ENCODE data around the gene GLO1. TPM values are rescaled to one million over a fixed set of nuclear protein-coding genes. Genes with fewer than 3 reads are reported as not detected.

Gene GLO1
- polyA plus RNA-seq, 1 experiment: 41.9 TPM

GRCh38 chr6:38723783-38724182 is 20.8 kb upstream of the GLO1 start:
- no peak for DNase-seq (ENCODE audit: low read depth)
- Histone ChIP-seq H3K27me3 (ENCODE audit: control insufficient read depth, insufficient read depth, low read length) (no peaks in the 10 kb centered on the region; the same call in 1 of the 2 replicates), H3K36me3 (ENCODE audit: control insufficient read depth, insufficient read depth, low read length) (no peaks in the 10 kb centered on the region), H3K4me3 (ENCODE audit: low read depth, low read length) (no peak overlapping the region)
- ChIA-PET CTCF (no interaction called here), POLR2A (no interaction called here)
- no peak for TF ChIP-seq CTCF (IDR thresholded peaks at IDR 0.05; ENCODE audit: insufficient read depth, low read depth, low read length)

GRCh38 chr6:38722727-38723334 is 19.9 kb upstream of the GLO1 start:
- Histone ChIP-seq H3K36me3 (ENCODE audit: control insufficient read depth, insufficient read depth, low read length) (no peaks in the 10 kb centered on the region), H3K4me3 (ENCODE audit: low read depth, low read length) (no peak overlapping the region), H3K27me3 (ENCODE audit: control insufficient read depth, insufficient read depth, low read length) (no peaks in the 10 kb centered on the region; the same call in 1 of the 2 replicates)
- ChIA-PET POLR2A (no interaction called here), CTCF (no interaction called here)
- no peak for DNase-seq (ENCODE audit: low read depth)
- TF ChIP-seq CTCF (IDR thresholded peaks at IDR 0.05; ENCODE audit: insufficient read depth, low read depth, low read length): no peak

GRCh38 chr6:38722038-38722437 is 19.1 kb upstream of the GLO1 start:
- CTCF ChIA-PET: no interaction called here
- Histone ChIP-seq H3K36me3 (ENCODE audit: control insufficient read depth, insufficient read depth, low read length) (no peaks in the 10 kb centered on the region), H3K4me3 (ENCODE audit: low read depth, low read length) (no peak overlapping the region), H3K27me3 (ENCODE audit: control insufficient read depth, insufficient read depth, low read length) (peaks cover under 1% of the 10 kb centered on the region)
- TF ChIP-seq CTCF (IDR thresholded peaks at IDR 0.05; ENCODE audit: insufficient read depth, low read depth, low read length): no peak
- POLR2A ChIA-PET: no interaction called here
- DNase-seq (ENCODE audit: low read depth): no peak

GRCh38 chr6:38720295-38720694 is 17.4 kb upstream of the GLO1 start:
- 0 out of 2 replicates have a peak, but pooled peaks have one; percentile 4 for TF ChIP-seq CTCF (IDR thresholded peaks at IDR 0.05; ENCODE audit: insufficient read depth, low read depth, low read length)
- CTCF ChIA-PET: no interaction called here
- no peak for DNase-seq (ENCODE audit: low read depth)

GRCh38 chr6:38719358-38719757 is 16.4 kb upstream of the GLO1 start:
- Histone ChIP-seq H3K27me3 (ENCODE audit: control insufficient read depth, insufficient read depth, low read length) (peaks cover 15% of the 10 kb centered on the region), H3K36me3 (ENCODE audit: control insufficient read depth, insufficient read depth, low read length) (no peaks in the 10 kb centered on the region), H3K4me3 (ENCODE audit: low read depth, low read length) (no peak overlapping the region)
- TF ChIP-seq CTCF (IDR thresholded peaks at IDR 0.05; ENCODE audit: insufficient read depth, low read depth, low read length): no peak
- ChIA-PET POLR2A (no interaction called here), CTCF (no interaction called here)
- no peak for DNase-seq (ENCODE audit: low read depth)

More at GRCh38 chr6:38720295-38720694, 17.4 kb upstream of the GLO1 start:
- H3K27me3 ChIP-seq (ENCODE audit: control insufficient read depth, insufficient read depth, low read length): peaks cover 8% of the 10 kb centered on the region
- H3K36me3 ChIP-seq (ENCODE audit: control insufficient read depth, insufficient read depth, low read length): no peaks in the 10 kb centered on the region
- H3K4me3 ChIP-seq (ENCODE audit: low read depth, low read length): no peak overlapping the region
- POLR2A ChIA-PET: no interaction called here

Data from BJ (cell line).